K562 (cell line): ENCODE results near the gene PILRA. TPM values are rescaled to one million over a fixed set of nuclear protein-coding genes. Genes with fewer than 3 reads are reported as not detected.

Experiments
- BHLHE40 ChIP-seq: IDR thresholded peaks from 2 replicates; pipeline ENCODE4 v1.6.1; 2011; ENCODE audit warnings: low read length, improper control_type of control experiment
- BRD4 ChIP-seq: fragments of 200-600 bp; sonication (generic); IDR thresholded peaks from 2 replicates; pipeline ENCODE4 v1.6.1; 2017; ENCODE audit warnings: inconsistent platforms
- ELF4 ChIP-seq: fragments of 450-650 bp; formaldehyde crosslinking; IDR thresholded peaks from 2 replicates; pipeline ENCODE4 v1.4.0; 2022; ENCODE audit warnings: missing genetic modification characterization
- ETV1 ChIP-seq: fragments of 450-650 bp; conservative IDR thresholded peaks from 2 replicates; pipeline ENCODE4 v1.6.1; 2016; ENCODE audit warnings: missing genetic modification characterization, control low read depth, low read depth, missing compliant biosample characterization
- HCFC1 ChIP-seq: IDR thresholded peaks from 2 replicates; pipeline ENCODE4 v1.6.1; 2012; ENCODE audit warnings: low read depth, low read length, improper control_type of control experiment
- MED1 ChIP-seq: sonication (generic); formaldehyde crosslinking; IDR thresholded peaks from 2 replicates; pipeline ENCODE4 v1.8.1; 2023; ENCODE audit warnings: missing genetic modification reagents, borderline replicate concordance
- NCOR1 ChIP-seq: fragments of 450-650 bp; IDR thresholded peaks from 2 replicates; pipeline ENCODE4 v1.6.1; 2016; ENCODE audit warnings: mild to moderate bottlenecking, moderate library complexity
- SMARCA4 ChIP-seq: fragments of 450-650 bp; IDR thresholded peaks from 2 replicates; pipeline ENCODE4 v1.6.1; 2016
- STAT6 ChIP-seq: sonication (generic); formaldehyde crosslinking; IDR thresholded peaks from 2 replicates; pipeline ENCODE4 v1.8.1; 2023; ENCODE audit warnings: mild to moderate bottlenecking, missing genetic modification reagents
- TCF3 ChIP-seq: sonication (generic); formaldehyde crosslinking; IDR thresholded peaks from 2 replicates; pipeline ENCODE4 v1.4.0; 2020; ENCODE audit warnings: mild to moderate bottlenecking, missing genetic modification reagents
- ZBTB40 ChIP-seq, 2 experiments: fragments of 450-650 bp in 1 of 2; sonication (generic) in 1 of 2; formaldehyde crosslinking in 1 of 2; IDR thresholded peaks; 2 replicates each; pipeline versions ENCODE4 v1.7.1 to v1.9.0; 2016 to 2022; ENCODE audit warnings: inconsistent platforms in 1 of 2, mild to moderate bottlenecking in 1 of 2, missing genetic modification reagents in 1 of 2
- ZBTB9 ChIP-seq: fragments of 450-650 bp; formaldehyde crosslinking; IDR thresholded peaks from 2 replicates; pipeline ENCODE4 v1.4.0; 2020; ENCODE audit warnings: mild to moderate bottlenecking, moderate library complexity
- ZNF212 ChIP-seq: fragments of 450-650 bp; formaldehyde crosslinking; IDR thresholded peaks from 2 replicates; pipeline ENCODE4 v1.4.0; 2020; ENCODE audit warnings: mild to moderate bottlenecking
- ZNF696 ChIP-seq: fragments of 250-450 bp; sonication (Bioruptor Pico); conservative IDR thresholded peaks from 2 replicates; pipeline ENCODE4 v1.4.0; 2020; ENCODE audit warnings: mild to moderate bottlenecking, moderate library complexity
- polyA plus RNA-seq, 8 experiments: library from polyadenylated mRNA; depleted of rRNA in 4 of 8; stranded (reverse) in 5 of 8; unstranded in 3 of 8; fragments of >200 nt; fragmentation: Nextera tagmentation in 2 of 8; fragmentation: Illumina TruSeq in 1 of 8; extraction: Ambion mirVana in 2 of 8; extraction: Trizol in 1 of 8; gene quantifications; 2 replicates each; pipeline versions ENCODE4 v1.2.1 to v1.2.3, GENCODE V29; 2011 to 2014; ENCODE audit warnings: inconsistent platforms in 1 of 8, missing spikeins in 1 of 8
- total RNA-seq, 7 experiments: library from RNA; depleted of rRNA in 6 of 7; stranded (reverse); fragments of >200 nt in 6 of 7; fragmentation: Illumina TruSeq in 2 of 7; extraction: Trizol in 2 of 7; gene quantifications; 2 replicates each; pipeline versions ENCODE4 v1.2.1 to v1.2.3, GENCODE V29; 2011 to 2021; ENCODE audit warnings: low replicate concordance in 1 of 7

The PILRA gene
- total and polyA plus RNA-seq, 9 of the 15 experiments (the other 6 are each of a cell fraction or from before 2014, with no cell fraction given) = 0.13 to 1.8 (median 0.62) TPM

- TF ChIP-seq STAT6 (CRISPR knock-in tag) = peak; percentile 88; the same call in 1 of the 2 replicates
- TF ChIP-seq BHLHE40 = no peak
- 0 out of 2 replicates have a peak, but pooled peaks have one; percentile 46 for TF ChIP-seq ZNF212 (CRISPR knock-in tag)
- no peak for TF ChIP-seq BRD4
- peak; percentile 83 for TF ChIP-seq ETV1 (tag)
- TF ChIP-seq NCOR1 = 0 out of 2 replicates have a peak, but pooled peaks have one; percentile 32
- peak; percentile 64 for TF ChIP-seq TCF3
- no peak for TF ChIP-seq MED1 (CRISPR knock-in tag)
- peak; percentile 47; the same call in 1 of the 2 replicates for TF ChIP-seq SMARCA4
- 0 out of 2 replicates have a peak, but pooled peaks have one; percentile 20 for TF ChIP-seq ZNF696 (CRISPR knock-in tag)
- TF ChIP-seq ZBTB9 (CRISPR knock-in tag) = peak; percentile 29; the same call in 1 of the 2 replicates
- peak; percentile 21; the same call in 1 of the 2 replicates for TF ChIP-seq ZBTB40 (IDR thresholded peaks at IDR 0.05)
- TF ChIP-seq ZBTB40 (CRISPR knock-in tag; IDR thresholded peaks at IDR 0.05) = no peak
- 0 out of 2 replicates have a peak, but pooled peaks have one; percentile 3 for TF ChIP-seq HCFC1
- TF ChIP-seq ELF4 (CRISPR knock-in tag) = 0 out of 2 replicates have a peak, but pooled peaks have one; percentile 32
Measured at GRCh38 chr7:100430493-100431285, 57.4 kb downstream of the PILRA start (continued).
